GM12892 (cell line): ENCODE results near the gene PAFAH2.

Source experiments
- DNase-seq: peaks from one replicate; pipeline ENCODE4 v3.0.0; 2011; ENCODE audit not compliant: insufficient read length
- FAIRE-seq: peaks from 2 replicates; lab custom pipeline; 2011; peaks lifted over from hg19 to GRCh38; lab: Jason Lieb, UNC
- POLR2A ChIP-seq: IDR thresholded peaks from 2 replicates; pipeline ENCODE4 v1.6.1; 2011; ENCODE audit warnings: low read depth, low read length, control low read depth
- POLR2AphosphoS5 ChIP-seq: IDR thresholded peaks from 2 replicates; pipeline ENCODE4 v1.6.1; 2011; ENCODE audit warnings: low read depth, low read length, control low read depth
- TAF1 ChIP-seq: IDR thresholded peaks from 2 replicates; pipeline ENCODE4 v1.6.1; 2011; ENCODE audit warnings: low read depth, mild to moderate bottlenecking, control low read depth, low read length, borderline replicate concordance

PAFAH2 gene

GRCh38 chr1:26037904-26038303 is 40.0 kb upstream of the PAFAH2 start:
- TF ChIP-seq TAF1 (no peak), POLR2A (no peak), POLR2AphosphoS5 (no peak)
- no peak for FAIRE-seq
- no peak for DNase-seq

- DNase-seq (no peak), FAIRE-seq (no peak)
- no peak for TF ChIP-seq TAF1
- no peak for TF ChIP-seq POLR2A
- TF ChIP-seq POLR2AphosphoS5: no peak
These were observed 39.0 kb upstream of the PAFAH2 start for GRCh38 chr1:26036756-26037281.

- peak; percentile 97 for FAIRE-seq
- peak; percentile 93 for DNase-seq
- no peak for TF ChIP-seq POLR2AphosphoS5
- no peak for TF ChIP-seq TAF1
- no peak for TF ChIP-seq POLR2A
These were observed 38.3 kb upstream of the PAFAH2 start for GRCh38 chr1:26035959-26036755.

- peak; percentile 97 for FAIRE-seq
- no peak for TF ChIP-seq POLR2A
- no peak for TF ChIP-seq POLR2AphosphoS5
- no peak for TF ChIP-seq TAF1
These were observed 37.5 kb upstream of the PAFAH2 start for GRCh38 chr1:26035203-26035958.

GRCh38 chr1:26034504-26035202 is 36.8 kb upstream of the PAFAH2 start:
- no peak for FAIRE-seq
- no peak for TF ChIP-seq POLR2A
- TF ChIP-seq POLR2AphosphoS5: no peak
- no peak for TF ChIP-seq TAF1
- no peak for DNase-seq

More at GRCh38 chr1:26035203-26035958, 37.5 kb upstream of the PAFAH2 start:
- DNase-seq: peak; percentile 99

- TF ChIP-seq TAF1: no peak
- no peak for TF ChIP-seq POLR2A
- no peak for TF ChIP-seq POLR2AphosphoS5
- no peak for DNase-seq
- no peak for FAIRE-seq
These were observed 34.9 kb upstream of the PAFAH2 start for GRCh38 chr1:26032656-26033357.

- FAIRE-seq (no peak), DNase-seq (no peak)
- TF ChIP-seq TAF1: no peak
- TF ChIP-seq POLR2A: no peak
- TF ChIP-seq POLR2AphosphoS5: no peak
These were observed 33.9 kb upstream of the PAFAH2 start for GRCh38 chr1:26031611-26032220.

- FAIRE-seq (no peak), DNase-seq (no peak)
- no peak for TF ChIP-seq TAF1
- TF ChIP-seq POLR2A: no peak
- TF ChIP-seq POLR2AphosphoS5: no peak
These were observed 33.3 kb upstream of the PAFAH2 start for GRCh38 chr1:26031196-26031595.

- no peak for FAIRE-seq
- TF ChIP-seq POLR2AphosphoS5 (no peak), TAF1 (no peak), POLR2A (no peak)
- DNase-seq: no peak
These were observed 32.1 kb upstream of the PAFAH2 start for GRCh38 chr1:26029864-26030481.
